ENCODE data around the gene TMEM182. TPM values are rescaled to one million over a fixed set of nuclear protein-coding genes. Genes with fewer than 3 reads are reported as not detected.

The TMEM182 gene
- total and polyA plus RNA-seq, 9 of the 15 experiments (the other 6 are each of a cell fraction or from before 2014, with no cell fraction given) = 5.2 to 11.4 (median 7.5) TPM

DNA sequence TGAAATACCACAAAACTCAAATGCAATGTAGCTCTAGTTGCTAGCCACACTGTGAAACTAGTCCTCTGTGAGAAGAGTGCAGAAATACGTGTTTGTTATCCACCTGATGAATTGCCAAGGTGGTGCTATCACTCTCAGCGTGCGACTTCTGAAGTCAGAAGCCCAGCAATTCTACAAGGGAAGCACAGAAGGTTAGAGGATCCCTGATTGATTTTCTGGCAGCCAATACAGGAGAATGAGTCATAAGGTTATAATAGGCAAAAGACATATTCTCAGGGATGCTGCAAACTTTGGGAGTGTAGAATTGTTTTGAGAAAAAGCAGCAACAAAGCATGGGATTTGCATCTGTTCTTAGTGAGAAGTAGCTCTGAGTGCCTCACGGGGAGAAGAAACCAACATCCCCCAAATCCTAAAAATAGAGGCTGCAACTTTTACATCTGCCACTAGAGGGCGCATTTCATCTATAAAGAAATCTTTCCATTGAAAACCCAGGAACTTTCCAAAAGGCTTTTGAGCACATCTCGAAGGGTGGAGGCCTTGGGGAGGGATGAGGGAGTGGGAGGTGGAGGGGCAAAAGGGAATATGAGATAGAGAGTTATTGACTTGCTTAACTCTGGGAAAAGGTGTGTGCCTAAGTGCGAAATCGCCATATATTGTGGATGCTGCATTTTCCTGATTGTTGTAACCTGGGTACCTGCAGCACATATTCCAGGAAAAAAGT lies 78.0 kb downstream of the TMEM182 start:
- Histone ChIP-seq H2AFZ (ENCODE audit: low read depth, low read length) (no peak overlapping the region), H4K20me1 (replicated peaks; ENCODE audit: control insufficient read depth, insufficient read depth, low read length) (no peaks in the 10 kb centered on the region), H3K4me3 (no peak overlapping the region), H3K4me2 (ENCODE audit: insufficient read depth, low read length) (no peak overlapping the region), H3K9me3 (replicated peaks; ENCODE audit: control insufficient read depth, insufficient read depth, low read depth, low read length) (no peaks in the 10 kb centered on the region), H3K27me3 (ENCODE audit: control insufficient read depth in 2 of 2, insufficient read depth in 2 of 2, low read length in 2 of 2) (peaks cover 0 to 11% of the 10 kb centered on the region in 2 experiments; a peak in 2 of 5 replicates), H3K27ac (ENCODE audit: extremely low read depth, low read depth, low read length) (no peak overlapping the region), H3K36me3 (ENCODE audit: control insufficient read depth, insufficient read depth, low read length) (no peaks in the 10 kb centered on the region), H3K79me2 (ENCODE audit: control insufficient read depth, insufficient read depth, low read length) (no peaks in the 10 kb centered on the region), H3K9ac (ENCODE audit: insufficient read depth in 1 of 2, low read depth in 2 of 2, low read length in 2 of 2) (no peak overlapping the region), H3K9me1 (ENCODE audit: control insufficient read depth, insufficient read depth, low read length) (no peaks in the 10 kb centered on the region), H3K4me1 (replicated peaks in 1 of 2; ENCODE audit: control insufficient read depth in 2 of 2, insufficient read depth in 2 of 2, low read length in 2 of 2) (no peaks in the 10 kb centered on the region; a peak in 1 of 5 replicates)
- POLR2A ChIA-PET = interaction anchor here (0.6 kb wide), 1 partner anchor 1991 kb away, joined by 3 read pairs; no protein-coding TSS in a partner anchor
- FAIRE-seq = peak; percentile 82
- peak; percentile 42 for ATAC-seq
- CTCF ChIA-PET (ENCODE audit: low intra/inter-chr PET ratio) = interaction anchor here (0.6 to 0.7 kb wide), 2 partner anchors 300 to 1573 kb away, joined by 3 read pairs; no protein-coding TSS in a partner anchor
- peak; percentile 34 to 54 (median 44) for DNase-seq (ENCODE audit: extremely low read depth in 1 of 4, low spot score in 3 of 4)
- intact Hi-C loops (cut with micrococcal nuclease) (loop anchor here (2.0 to 10.0 kb wide), 3 partner anchors 33 to 321 kb away; no protein-coding TSS in a partner anchor), in situ Hi-C loops (cut with MboI) (no loop called here)
- TF ChIP-seq, protein P1, sequence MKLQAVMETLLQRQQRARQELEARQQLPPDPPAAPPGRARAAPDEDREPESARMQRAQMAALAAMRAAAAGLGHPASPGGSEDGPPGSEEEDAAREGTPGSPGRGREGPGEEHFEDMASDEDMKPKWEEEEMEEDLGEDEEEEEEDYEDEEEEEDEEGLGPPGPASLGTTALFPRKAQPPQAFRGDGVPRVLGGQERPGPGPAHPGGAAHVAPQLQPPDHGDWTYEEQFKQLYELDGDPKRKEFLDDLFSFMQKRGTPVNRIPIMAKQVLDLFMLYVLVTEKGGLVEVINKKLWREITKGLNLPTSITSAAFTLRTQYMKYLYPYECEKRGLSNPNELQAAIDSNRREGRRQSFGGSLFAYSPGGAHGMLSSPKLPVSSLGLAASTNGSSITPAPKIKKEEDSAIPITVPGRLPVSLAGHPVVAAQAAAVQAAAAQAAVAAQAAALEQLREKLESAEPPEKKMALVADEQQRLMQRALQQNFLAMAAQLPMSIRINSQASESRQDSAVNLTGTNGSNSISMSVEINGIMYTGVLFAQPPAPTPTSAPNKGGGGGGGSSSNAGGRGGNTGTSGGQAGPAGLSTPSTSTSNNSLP (IDR thresholded peaks at IDR 0.05; ENCODE audit: borderline replicate concordance, low read depth, low read length) = 0 out of 2 replicates have a peak, but pooled peaks have one; percentile 27
- TF ChIP-seq RAD21 (CRISPR knock-in tag; conservative IDR thresholded peaks at IDR 0.05 in 1 of 2, IDR thresholded peaks at IDR 0.05 in 1 of 2) (peak; percentile 58 to 62), MTA1 (IDR thresholded peaks at IDR 0.05; ENCODE audit: borderline replicate concordance) (no peak), SMARCB1 (IDR thresholded peaks at IDR 0.05; ENCODE audit: insufficient read length, low read depth) (no peak), MIER1 (IDR thresholded peaks at IDR 0.05; ENCODE audit: low read depth) (no peak), SMC3 (conservative IDR thresholded peaks at IDR 0.05; ENCODE audit: insufficient read depth, low read depth, low read length) (0 out of 2 replicates have a peak, but pooled peaks have one; percentile 29)
- TF ChIP-seq, protein P2, sequence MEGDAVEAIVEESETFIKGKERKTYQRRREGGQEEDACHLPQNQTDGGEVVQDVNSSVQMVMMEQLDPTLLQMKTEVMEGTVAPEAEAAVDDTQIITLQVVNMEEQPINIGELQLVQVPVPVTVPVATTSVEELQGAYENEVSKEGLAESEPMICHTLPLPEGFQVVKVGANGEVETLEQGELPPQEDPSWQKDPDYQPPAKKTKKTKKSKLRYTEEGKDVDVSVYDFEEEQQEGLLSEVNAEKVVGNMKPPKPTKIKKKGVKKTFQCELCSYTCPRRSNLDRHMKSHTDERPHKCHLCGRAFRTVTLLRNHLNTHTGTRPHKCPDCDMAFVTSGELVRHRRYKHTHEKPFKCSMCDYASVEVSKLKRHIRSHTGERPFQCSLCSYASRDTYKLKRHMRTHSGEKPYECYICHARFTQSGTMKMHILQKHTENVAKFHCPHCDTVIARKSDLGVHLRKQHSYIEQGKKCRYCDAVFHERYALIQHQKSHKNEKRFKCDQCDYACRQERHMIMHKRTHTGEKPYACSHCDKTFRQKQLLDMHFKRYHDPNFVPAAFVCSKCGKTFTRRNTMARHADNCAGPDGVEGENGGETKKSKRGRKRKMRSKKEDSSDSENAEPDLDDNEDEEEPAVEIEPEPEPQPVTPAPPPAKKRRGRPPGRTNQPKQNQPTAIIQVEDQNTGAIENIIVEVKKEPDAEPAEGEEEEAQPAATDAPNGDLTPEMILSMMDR (IDR thresholded peaks at IDR 0.05 in 2 of 3, conservative IDR thresholded peaks at IDR 0.05 in 1 of 3; ENCODE audit: insufficient read depth in 2 of 3, low read depth in 1 of 3, low read length in 3 of 3) = peak; percentile 39 to 70 (median 68); a peak in 5 of 6 replicates
- TF ChIP-seq, protein P3, sequence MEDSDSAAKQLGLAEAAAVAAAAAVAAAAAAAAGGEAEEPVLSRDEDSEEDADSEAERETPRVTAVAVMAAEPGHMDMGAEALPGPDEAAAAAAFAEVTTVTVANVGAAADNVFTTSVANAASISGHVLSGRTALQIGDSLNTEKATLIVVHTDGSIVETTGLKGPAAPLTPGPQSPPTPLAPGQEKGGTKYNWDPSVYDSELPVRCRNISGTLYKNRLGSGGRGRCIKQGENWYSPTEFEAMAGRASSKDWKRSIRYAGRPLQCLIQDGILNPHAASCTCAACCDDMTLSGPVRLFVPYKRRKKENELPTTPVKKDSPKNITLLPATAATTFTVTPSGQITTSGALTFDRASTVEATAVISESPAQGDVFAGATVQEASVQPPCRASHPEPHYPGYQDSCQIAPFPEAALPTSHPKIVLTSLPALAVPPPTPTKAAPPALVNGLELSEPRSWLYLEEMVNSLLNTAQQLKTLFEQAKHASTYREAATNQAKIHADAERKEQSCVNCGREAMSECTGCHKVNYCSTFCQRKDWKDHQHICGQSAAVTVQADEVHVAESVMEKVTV (CRISPR knock-in tag; IDR thresholded peaks at IDR 0.05) = 0 out of 2 replicates have a peak, but pooled peaks have one; percentile 14
- WGBS (ENCODE audit: insufficient coverage, low coverage, missing lambda C conversion rate) = 19% methylated on average over 8 of the region's 8 CpGs
- no TSS peak for BruUV-seq (replicated peaks)

All from K562 (cell line).